H9 (cell line): ENCODE measurements around the gene CFH. TPM values are rescaled to one million over a fixed set of nuclear protein-coding genes. Genes with fewer than 3 reads are reported as not detected.
"Not testable (repeated sequence)": the region's sequence is repeated elsewhere in the genome, so short reads cannot be mapped to it uniquely, and the experiment has no call there.

ENCODE experiments used
- DNase-seq: peaks from one replicate; pipeline ENCODE4 v3.0.0-alpha.2; 2017
- H2AFZ ChIP-seq: one replicate; pipeline ENCODE4 v1.6.1; 2013; ENCODE audit warnings: mild to moderate bottlenecking, low read length, control low read depth, moderate library complexity
- H2AK5ac ChIP-seq: 2 replicates; pipeline ENCODE4 v1.6.1; 2013; ENCODE audit warnings: low read length, control low read depth, mixed read lengths; ENCODE audit not compliant: insufficient read length
- H2BK120ac ChIP-seq: one replicate; pipeline ENCODE4 v1.6.1; 2013; ENCODE audit warnings: low read depth, mild to moderate bottlenecking, low read length, control low read depth, inconsistent platforms; ENCODE audit not compliant: poor library complexity, severe bottlenecking
- H2BK12ac ChIP-seq: 2 replicates; pipeline ENCODE4 v1.6.1; 2013; ENCODE audit warnings: low read length, control low read depth, mixed read lengths, low read depth; ENCODE audit not compliant: insufficient read length
- H2BK15ac ChIP-seq: 2 replicates; pipeline ENCODE4 v1.6.1; 2013; ENCODE audit warnings: low read depth, low read length, control low read depth
- H2BK20ac ChIP-seq: one replicate; pipeline ENCODE4 v1.6.1; 2013; ENCODE audit warnings: low read depth, mild to moderate bottlenecking, low read length, control low read depth, inconsistent platforms; ENCODE audit not compliant: poor library complexity, severe bottlenecking
- H2BK5ac ChIP-seq: 2 replicates; pipeline ENCODE4 v1.6.1; 2013; ENCODE audit warnings: low read length, control low read depth, mixed read lengths; ENCODE audit not compliant: insufficient read length
- H3K14ac ChIP-seq: 2 replicates; pipeline ENCODE4 v1.6.1; 2013; ENCODE audit warnings: low read length, control low read depth; ENCODE audit not compliant: insufficient read depth
- H3K18ac ChIP-seq: 2 replicates; pipeline ENCODE4 v1.6.1; 2013; ENCODE audit warnings: low read depth, mild to moderate bottlenecking, mixed read lengths, low read length, control low read depth; ENCODE audit not compliant: insufficient read length
- H3K23ac ChIP-seq: 2 replicates; pipeline ENCODE4 v1.6.1; 2013; ENCODE audit warnings: low read length, control low read depth, mixed read lengths, low read depth; ENCODE audit not compliant: insufficient read length
- H3K23me2 ChIP-seq: 2 replicates; pipeline ENCODE4 v1.6.1; 2013; ENCODE audit warnings: low read depth, mild to moderate bottlenecking, mixed read lengths, low read length, control low read depth; ENCODE audit not compliant: insufficient read length, poor library complexity, severe bottlenecking
- H3K27ac ChIP-seq: 2 replicates; pipeline ENCODE4 v1.5.1; 2013; ENCODE audit warnings: low read length, control low read depth, mixed read lengths, low read depth; ENCODE audit not compliant: insufficient read length
- H3K27me3 ChIP-seq: 2 replicates; pipeline ENCODE4 v1.6.1; 2013; ENCODE audit warnings: low read length, control low read depth, inconsistent platforms; ENCODE audit not compliant: insufficient read depth
- H3K4ac ChIP-seq: 2 replicates; pipeline ENCODE4 v1.6.1; 2013; ENCODE audit warnings: low read depth, mild to moderate bottlenecking, control low read depth, inconsistent platforms, low read length, moderate library complexity
- H3K4me1 ChIP-seq: 2 replicates; pipeline ENCODE4 v1.6.1; 2013; ENCODE audit warnings: low read length, control low read depth, inconsistent platforms; ENCODE audit not compliant: insufficient read depth
- H3K4me2 ChIP-seq: 2 replicates; pipeline ENCODE4 v1.6.1; 2013; ENCODE audit warnings: low read length, control low read depth, mixed read lengths; ENCODE audit not compliant: insufficient read length, insufficient read depth
- H3K56ac ChIP-seq: 2 replicates; pipeline ENCODE4 v1.6.1; 2013; ENCODE audit warnings: low read depth, mild to moderate bottlenecking, mixed read lengths, low read length, control low read depth; ENCODE audit not compliant: insufficient read length
- H3K79me1 ChIP-seq: 2 replicates; pipeline ENCODE4 v1.6.1; 2013; ENCODE audit warnings: low read depth, mild to moderate bottlenecking, moderate library complexity, low read length, control low read depth, inconsistent platforms; ENCODE audit not compliant: insufficient read depth, poor library complexity, severe bottlenecking
- H3K79me2 ChIP-seq: 2 replicates; pipeline ENCODE4 v1.6.1; 2013; ENCODE audit warnings: low read length, control low read depth, inconsistent platforms; ENCODE audit not compliant: insufficient read depth
- H3K9ac ChIP-seq: 2 replicates; pipeline ENCODE4 v1.6.1; 2013; ENCODE audit warnings: low read length, control low read depth, mixed read lengths; ENCODE audit not compliant: insufficient read length; ENCODE audit errors: extremely low read depth
- H3K9me3 ChIP-seq: one replicate; pipeline ENCODE4 v1.6.1; 2013; ENCODE audit warnings: low read depth, low read length, inconsistent platforms; ENCODE audit not compliant: control insufficient read depth
- H3T11ph ChIP-seq: one replicate; pipeline ENCODE4 v1.6.1; 2013; ENCODE audit warnings: mild to moderate bottlenecking, low read length, control low read depth, inconsistent platforms
- H4K20me1 ChIP-seq: one replicate; pipeline ENCODE4 v1.6.1; 2013; ENCODE audit not compliant: control insufficient read depth, insufficient read length, insufficient read depth
- H4K5ac ChIP-seq: 2 replicates; pipeline ENCODE4 v1.6.1; 2013; ENCODE audit warnings: low read depth, mild to moderate bottlenecking, mixed read lengths, low read length, control low read depth; ENCODE audit not compliant: insufficient read length
- H4K8ac ChIP-seq: replicated peaks from 2 replicates; pipeline ENCODE4 v1.6.1; 2013; ENCODE audit warnings: low read length, control low read depth, mixed read lengths, low read depth; ENCODE audit not compliant: insufficient read length
- H4K91ac ChIP-seq: 2 replicates; pipeline ENCODE4 v1.6.1; 2013; ENCODE audit warnings: low read depth, mild to moderate bottlenecking, moderate library complexity, mixed read lengths, low read length, control low read depth; ENCODE audit not compliant: insufficient read length
- H3K27ac Mint-ChIP-seq, 3 experiments: 2 replicates in 2 of 3; 3 replicates in 1 of 3; pipeline ENCODE4 v1.8.0; 2020 to 2021; ENCODE audit warnings: mixed read lengths in 3 of 3, mild to moderate bottlenecking in 1 of 3, moderate library complexity in 1 of 3
- H3K27me3 Mint-ChIP-seq: 2 replicates; pipeline ENCODE4 v1.8.0; 2021; ENCODE audit warnings: low read depth, mild to moderate bottlenecking, moderate library complexity, mixed read lengths
- H3K36me3 Mint-ChIP-seq, 3 experiments: 2 replicates in 2 of 3; 3 replicates in 1 of 3; pipeline ENCODE4 v1.8.0; 2020 to 2021; ENCODE audit warnings: low read depth in 3 of 3, mixed read lengths in 3 of 3; ENCODE audit not compliant: insufficient read depth in 1 of 3
- H3K4me1 Mint-ChIP-seq, 2 experiments: 2 replicates each; pipeline ENCODE4 v1.8.0; 2020; ENCODE audit warnings: mixed read lengths in 2 of 2
- H3K4me3 Mint-ChIP-seq, 2 experiments: 2 replicates in 1 of 2; 3 replicates in 1 of 2; pipeline ENCODE4 v1.8.0; 2020 to 2021; ENCODE audit warnings: mild to moderate bottlenecking in 2 of 2, mixed read lengths in 2 of 2, moderate library complexity in 1 of 2
- H3K9me3 Mint-ChIP-seq, 2 experiments: 2 replicates in 1 of 2; 3 replicates in 1 of 2; pipeline ENCODE4 v1.8.0; 2020; ENCODE audit warnings: mild to moderate bottlenecking in 2 of 2, mixed read lengths in 2 of 2, moderate library complexity in 1 of 2
- WGBS: extraction: QIAGEN DNeasy Blood & Tissue Kit; methylation state at CpG from one replicate; pipeline ENCODE4 v1.1.7; 2013; ENCODE audit warnings: missing lambda C conversion rate, low lambda C conversion rate, mixed read lengths; ENCODE audit not compliant: insufficient read length; ENCODE audit errors: extremely low coverage; 5-methylcytosine and 5-hydroxymethylcytosine counted together
- total RNA-seq: library from RNA; stranded (reverse); gene quantifications from 2 replicates; pipeline ENCODE4 v1.2.1, GENCODE V29; 2021
- TF ChIP-seq, protein P1 (sequence below): fragments of 200-600 bp; sonication (generic); conservative IDR thresholded peaks from 3 replicates; pipeline ENCODE4 v1.8.0; 2021; ENCODE audit warnings: antibody characterized with exemption, mild to moderate bottlenecking

Gene CFH
- total RNA-seq, 1 experiment from 2014 or later, result not detected

DNA sequence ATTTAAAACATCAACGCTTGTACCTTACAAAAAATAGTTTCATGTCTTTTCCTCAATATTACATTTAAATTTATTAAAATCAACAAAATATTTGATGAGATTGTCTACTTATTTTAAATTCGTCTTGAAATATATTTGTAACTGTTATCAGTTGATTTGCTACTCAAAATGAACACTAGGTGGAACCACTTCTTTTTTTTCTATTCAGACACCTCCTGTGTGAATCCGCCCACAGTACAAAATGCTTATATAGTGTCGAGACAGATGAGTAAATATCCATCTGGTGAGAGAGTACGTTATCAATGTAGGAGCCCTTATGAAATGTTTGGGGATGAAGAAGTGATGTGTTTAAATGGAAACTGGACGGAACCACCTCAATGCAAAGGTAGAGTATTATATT is 91.4 kb downstream of the CFH start:
- H3K56ac ChIP-seq, result not testable (repeated sequence)
- no CpG with 5 or more reads among the region's 6 CpGs for WGBS

DNA sequence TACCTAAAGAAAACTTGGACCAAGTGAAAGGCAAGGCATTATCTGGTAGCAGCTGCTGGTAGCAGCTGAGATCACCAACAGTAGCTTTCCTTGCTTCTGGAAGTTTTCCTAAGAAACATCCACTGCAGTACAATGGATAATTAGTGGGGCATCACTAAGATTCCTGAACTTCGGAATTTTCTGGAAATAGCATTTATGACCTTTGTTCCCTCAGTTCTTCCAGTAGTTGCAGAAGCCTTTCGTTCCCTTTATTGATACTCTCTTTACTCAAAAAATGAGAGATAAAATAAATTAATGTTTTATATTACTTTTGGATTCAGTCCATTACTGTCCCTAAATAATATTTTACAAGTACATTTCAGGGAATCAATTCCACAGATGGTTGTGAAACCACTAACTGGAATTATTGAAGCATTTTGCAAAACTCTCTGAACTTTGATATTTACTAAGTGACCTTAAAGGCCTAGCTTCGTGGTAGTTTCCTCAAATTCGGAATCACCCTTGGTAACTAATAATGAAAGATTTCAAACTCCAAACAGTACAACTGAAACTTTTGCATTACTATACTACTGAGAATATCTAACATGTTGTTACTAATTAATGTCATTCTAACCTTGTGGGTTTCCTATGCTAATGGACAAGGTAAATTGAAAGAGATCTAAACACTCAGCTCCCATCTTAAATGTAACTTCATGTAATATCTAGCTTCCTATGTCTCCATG is 113.3 kb downstream of the CFH start:
- not testable (repeated sequence) for H3K79me2 ChIP-seq, H2BK12ac ChIP-seq, H3K79me1 ChIP-seq, H3K23ac ChIP-seq, H3K27me3 ChIP-seq, H3K27ac Mint-ChIP-seq, H2AK5ac ChIP-seq, H4K5ac ChIP-seq, H2BK15ac ChIP-seq, H3K9me3 Mint-ChIP-seq, H2AFZ ChIP-seq, H3T11ph ChIP-seq, H3K9ac ChIP-seq, H4K91ac ChIP-seq, H2BK120ac ChIP-seq, DNase-seq, H3K56ac ChIP-seq, H2BK5ac ChIP-seq, H3K18ac ChIP-seq, H3K4me1 Mint-ChIP-seq, H3K4me3 Mint-ChIP-seq, H3K4me1 ChIP-seq, H3K36me3 Mint-ChIP-seq, H3K23me2 ChIP-seq, H3K27ac ChIP-seq, H3K27me3 Mint-ChIP-seq, H3K4me2 ChIP-seq, H3K9me3 ChIP-seq, H3K14ac ChIP-seq, H4K8ac ChIP-seq, H4K20me1 ChIP-seq, H3K4ac ChIP-seq, H2BK20ac ChIP-seq
- WGBS, result no CpG with 5 or more reads among the region's 4 CpGs

More for the DNA sequence above, 91.4 kb downstream of the CFH start:
- not testable (repeated sequence) for H3K4me2 ChIP-seq, H3K14ac ChIP-seq, H3K23me2 ChIP-seq, H3K27me3 ChIP-seq, H2BK12ac ChIP-seq, DNase-seq, H3K23ac ChIP-seq, H2AFZ ChIP-seq, H2BK15ac ChIP-seq, H3K9ac ChIP-seq, H3K79me2 ChIP-seq, H3K9me3 ChIP-seq, H2BK120ac ChIP-seq, H4K5ac ChIP-seq, H3K27ac Mint-ChIP-seq, H2BK5ac ChIP-seq, H3K18ac ChIP-seq, H3T11ph ChIP-seq, H3K27ac ChIP-seq, H3K4me1 ChIP-seq, H4K8ac ChIP-seq, H2BK20ac ChIP-seq, H3K27me3 Mint-ChIP-seq, H2AK5ac ChIP-seq, H4K20me1 ChIP-seq, H4K91ac ChIP-seq, H3K4me1 Mint-ChIP-seq, H3K4me3 Mint-ChIP-seq, H3K79me1 ChIP-seq, H3K4ac ChIP-seq
- Mint-ChIP-seq H3K36me3 (peaks cover under 1 to 12% (median 9%) of the 10 kb centered on the region in 3 experiments; a peak in 5 of 7 replicates), H3K9me3 (peaks cover 17% of the 10 kb centered on the region in 2 experiments)
- TF ChIP-seq, protein P1, sequence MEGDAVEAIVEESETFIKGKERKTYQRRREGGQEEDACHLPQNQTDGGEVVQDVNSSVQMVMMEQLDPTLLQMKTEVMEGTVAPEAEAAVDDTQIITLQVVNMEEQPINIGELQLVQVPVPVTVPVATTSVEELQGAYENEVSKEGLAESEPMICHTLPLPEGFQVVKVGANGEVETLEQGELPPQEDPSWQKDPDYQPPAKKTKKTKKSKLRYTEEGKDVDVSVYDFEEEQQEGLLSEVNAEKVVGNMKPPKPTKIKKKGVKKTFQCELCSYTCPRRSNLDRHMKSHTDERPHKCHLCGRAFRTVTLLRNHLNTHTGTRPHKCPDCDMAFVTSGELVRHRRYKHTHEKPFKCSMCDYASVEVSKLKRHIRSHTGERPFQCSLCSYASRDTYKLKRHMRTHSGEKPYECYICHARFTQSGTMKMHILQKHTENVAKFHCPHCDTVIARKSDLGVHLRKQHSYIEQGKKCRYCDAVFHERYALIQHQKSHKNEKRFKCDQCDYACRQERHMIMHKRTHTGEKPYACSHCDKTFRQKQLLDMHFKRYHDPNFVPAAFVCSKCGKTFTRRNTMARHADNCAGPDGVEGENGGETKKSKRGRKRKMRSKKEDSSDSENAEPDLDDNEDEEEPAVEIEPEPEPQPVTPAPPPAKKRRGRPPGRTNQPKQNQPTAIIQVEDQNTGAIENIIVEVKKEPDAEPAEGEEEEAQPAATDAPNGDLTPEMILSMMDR, result peak; percentile 71
